K562 (cell line): ENCODE results near the gene MRPL16. TPM values are rescaled to one million over a fixed set of nuclear protein-coding genes. Genes with fewer than 3 reads are reported as not detected.
A peak's percentile ranks its signal among the peaks of the same experiment; 100 is the strongest.

Experiments used
- ATAC-seq: fragments of 200-7000 bp; cut with Tn5 transposase; 3 replicates; pipeline ENCODE4 v1.9.1; 2020; ENCODE audit warnings: moderate library complexity
- BruUV-seq: library from RNA; stranded (reverse); fragments of 400-500 nt; replicated peaks from 2 replicates; lab custom pipeline; 2021; lab: Mats Ljungman, UMichigan
- CTCF ChIA-PET: fragments of 300-600 bp; formaldehyde crosslinking; extraction: SDS; loops from one replicate; lab custom pipeline; 2021; ENCODE audit warnings: low intra/inter-chr PET ratio; lab: Yijun Ruan, JAX
- POLR2A ChIA-PET: fragments of 300-600, 350-650 bp; sonication (Branson Sonifier 250); formaldehyde crosslinking; extraction: SDS; loops from one replicate; lab custom pipeline; 2021; ENCODE audit warnings: antibody characterized with exemption, inconsistent platforms; lab: Yijun Ruan, JAX
- DNase-seq, 4 experiments: peaks; one replicate each; pipeline versions ENCODE4 v3.0.0 to v3.0.0-alpha.2; 2011 to 2018; ENCODE audit warnings: low spot score in 3 of 4, mixed read lengths in 3 of 4; ENCODE audit errors: extremely low read depth in 1 of 4
- FAIRE-seq: peaks from 2 replicates; lab custom pipeline; 2011; peaks lifted over from hg19 to GRCh38; lab: Jason Lieb, UNC
- H2AFZ ChIP-seq: 2 replicates; pipeline ENCODE4 v1.6.0; 2011; ENCODE audit warnings: low read depth, low read length, control low read depth, inconsistent platforms
- H3K27ac ChIP-seq: fragments of 200-600 bp; 3 replicates; pipeline ENCODE4 v1.8.0; 2011; ENCODE audit warnings: low read depth, mild to moderate bottlenecking, control low read depth, inconsistent platforms, low read length, moderate library complexity, mixed read lengths; ENCODE audit errors: extremely low read depth
- H3K27me3 ChIP-seq, 2 experiments: fragments of 300-600 bp in 1 of 2; 2 replicates in 1 of 2; 3 replicates in 1 of 2; pipeline versions ENCODE4 v1.6.0 to v1.8.0; 2011; ENCODE audit warnings: inconsistent platforms in 2 of 2, low read length in 2 of 2, mild to moderate bottlenecking in 1 of 2, mixed read lengths in 1 of 2, moderate library complexity in 1 of 2; ENCODE audit not compliant: control insufficient read depth in 2 of 2, insufficient read depth in 2 of 2
- H3K36me3 ChIP-seq: fragments of 300-600 bp; 3 replicates; pipeline ENCODE4 v1.8.0; 2011; ENCODE audit warnings: mild to moderate bottlenecking, low read length, inconsistent platforms; ENCODE audit not compliant: control insufficient read depth, insufficient read depth
- H3K4me1 ChIP-seq, 2 experiments: fragments of 200-600 bp in 1 of 2; replicated peaks in 1 of 2; 2 replicates in 1 of 2; 3 replicates in 1 of 2; pipeline versions ENCODE4 v1.5.1 to v1.8.0; 2011; ENCODE audit warnings: inconsistent platforms in 2 of 2, low read length in 2 of 2, mild to moderate bottlenecking in 1 of 2, mixed read lengths in 1 of 2, moderate library complexity in 1 of 2; ENCODE audit not compliant: control insufficient read depth in 2 of 2, insufficient read depth in 2 of 2
- H3K4me2 ChIP-seq: 2 replicates; pipeline ENCODE4 v1.6.1; 2011; ENCODE audit warnings: low read length, control low read depth, inconsistent platforms, mixed read lengths; ENCODE audit not compliant: insufficient read depth
- H3K4me3 ChIP-seq: fragments of 200-600 bp; sonication (generic), shearing (Covaris generic); 2 replicates; pipeline ENCODE4 v1.5.1; 2016; ENCODE audit warnings: control low read depth, inconsistent platforms
- H3K79me2 ChIP-seq: fragments of 200-600 bp; 3 replicates; pipeline ENCODE4 v1.8.0; 2011; ENCODE audit warnings: low read length, inconsistent platforms; ENCODE audit not compliant: control insufficient read depth, insufficient read depth
- H3K9ac ChIP-seq, 2 experiments: 2 replicates each; pipeline versions ENCODE4 v1.6.0 to v1.6.1; 2011; ENCODE audit warnings: low read depth in 2 of 2, low read length in 2 of 2, control low read depth in 1 of 2, inconsistent platforms in 1 of 2, mild to moderate bottlenecking in 1 of 2, mixed read lengths in 1 of 2; ENCODE audit not compliant: insufficient read depth in 1 of 2
- H3K9me1 ChIP-seq: one replicate; pipeline ENCODE4 v1.6.0; 2011; ENCODE audit warnings: inconsistent platforms, mild to moderate bottlenecking, low read length, moderate library complexity; ENCODE audit not compliant: control insufficient read depth, insufficient read depth
- H3K9me3 ChIP-seq: replicated peaks from 2 replicates; pipeline ENCODE4 v1.5.1; 2011; ENCODE audit warnings: low read depth, low read length, inconsistent platforms; ENCODE audit not compliant: control insufficient read depth, insufficient read depth
- H4K20me1 ChIP-seq: replicated peaks from 2 replicates; pipeline ENCODE4 v1.6.1; 2011; ENCODE audit warnings: low read length, inconsistent platforms, mixed read lengths; ENCODE audit not compliant: control insufficient read depth, insufficient read depth
- ASH1L ChIP-seq: fragments of 450-650 bp; IDR thresholded peaks from 2 replicates; pipeline ENCODE4 v1.6.1; 2018; ENCODE audit warnings: borderline replicate concordance, mild to moderate bottlenecking, low read depth; ENCODE audit not compliant: partially characterized antibody
- BRD9 ChIP-seq: fragments of 450-650 bp; IDR thresholded peaks from 2 replicates; pipeline ENCODE4 v1.6.1; 2018; ENCODE audit warnings: low read depth; ENCODE audit not compliant: partially characterized antibody
- DEAF1 ChIP-seq: fragments of 450-650 bp; formaldehyde crosslinking; IDR thresholded peaks from 2 replicates; pipeline ENCODE4 v1.4.0; 2020; ENCODE audit warnings: mild to moderate bottlenecking, moderate library complexity
- FOXJ3 ChIP-seq: sonication (generic); formaldehyde crosslinking; IDR thresholded peaks from 2 replicates; pipeline ENCODE4 v1.4.0; 2020; ENCODE audit warnings: mild to moderate bottlenecking, missing genetic modification reagents
- GATAD2B ChIP-seq: fragments of 450-650 bp; IDR thresholded peaks from 2 replicates; pipeline ENCODE4 v1.6.1; 2017; ENCODE audit warnings: mild to moderate bottlenecking, borderline replicate concordance
- KDM2B ChIP-seq: fragments of 250-450 bp; sonication (Bioruptor Pico); IDR thresholded peaks from 2 replicates; pipeline ENCODE4 v1.8.0; 2021; ENCODE audit warnings: mild to moderate bottlenecking, moderate library complexity
- MEF2D ChIP-seq: conservative IDR thresholded peaks from 2 replicates; pipeline ENCODE4 v1.6.1; 2016; ENCODE audit warnings: low read depth, missing genetic modification characterization, missing compliant biosample characterization
- NFIX ChIP-seq: fragments of 250-450 bp; sonication (Bioruptor Pico); IDR thresholded peaks from 2 replicates; pipeline ENCODE4 v1.4.0; 2020; ENCODE audit warnings: low read depth, mild to moderate bottlenecking, moderate library complexity
- NKRF ChIP-seq: fragments of 450-650 bp; IDR thresholded peaks from 2 replicates; pipeline ENCODE4 v1.6.1; 2016; ENCODE audit warnings: borderline replicate concordance
- PTRF ChIP-seq: fragments of 450-650 bp; IDR thresholded peaks from 2 replicates; pipeline ENCODE4 v1.6.1; 2016; ENCODE audit warnings: mild to moderate bottlenecking, missing genetic modification characterization, missing compliant biosample characterization
- SMC3 ChIP-seq: conservative IDR thresholded peaks from 2 replicates; pipeline ENCODE4 v1.6.1; 2011; ENCODE audit warnings: low read depth, low read length, improper control_type of control experiment; ENCODE audit not compliant: insufficient read depth
- SRSF9 ChIP-seq: fragments of 200-400 bp; formaldehyde crosslinking; IDR thresholded peaks from 2 replicates; pipeline ENCODE4 v1.6.1; 2017; ENCODE audit warnings: low read depth, low read length, borderline replicate concordance
- TCF7L2 ChIP-seq: fragments of 150-350 bp; IDR thresholded peaks from 2 replicates; pipeline ENCODE4 v1.6.1; 2016; ENCODE audit warnings: low read depth, mild to moderate bottlenecking, low read length, moderate library complexity
- ZFP36 ChIP-seq: fragments of 150-350 bp; IDR thresholded peaks from 2 replicates; pipeline ENCODE4 v1.6.1; 2018; ENCODE audit warnings: low read length, low read depth; ENCODE audit not compliant: partially characterized antibody
- ZNF239 ChIP-seq: fragments of 250-450 bp; sonication (Bioruptor Pico); IDR thresholded peaks from 2 replicates; pipeline ENCODE4 v1.4.0; 2020; ENCODE audit warnings: mild to moderate bottlenecking
- ZSCAN29 ChIP-seq: fragments of 450-650 bp; IDR thresholded peaks from 2 replicates; pipeline ENCODE4 v1.6.1; 2017
- WGBS: fragments of 100-300 bp; shearing (Covaris generic); methylation state at CpG from one replicate; pipeline ENCODE4 v1.1.6; 2016; ENCODE audit warnings: low coverage, mixed read lengths; ENCODE audit not compliant: insufficient coverage; ENCODE audit errors: missing lambda C conversion rate; 5-methylcytosine and 5-hydroxymethylcytosine counted together
- in situ Hi-C: fragments of 300-500 bp; cut with MboI; formaldehyde crosslinking; loops from 4 replicates; pipeline ENCODE4 v1.15.0; 2018; ENCODE audit warnings: inconsistent platforms, mixed read lengths
- intact Hi-C: fragments of 100-400 bp; cut with micrococcal nuclease; formaldehyde crosslinking; loops from 2 replicates; pipeline ENCODE4 v1.14.2; 2022
- polyA plus RNA-seq, 8 experiments: library from polyadenylated mRNA; depleted of rRNA in 4 of 8; stranded (reverse) in 5 of 8; unstranded in 3 of 8; fragments of >200 nt; fragmentation: Nextera tagmentation in 2 of 8; fragmentation: Illumina TruSeq in 1 of 8; extraction: Ambion mirVana in 2 of 8; extraction: Trizol in 1 of 8; gene quantifications; 2 replicates each; pipeline versions ENCODE4 v1.2.1 to v1.2.3, GENCODE V29; 2011 to 2014; ENCODE audit warnings: inconsistent platforms in 1 of 8, missing spikeins in 1 of 8
- total RNA-seq, 7 experiments: library from RNA; depleted of rRNA in 6 of 7; stranded (reverse); fragments of >200 nt in 6 of 7; fragmentation: Illumina TruSeq in 2 of 7; extraction: Trizol in 2 of 7; gene quantifications; 2 replicates each; pipeline versions ENCODE4 v1.2.1 to v1.2.3, GENCODE V29; 2011 to 2021; ENCODE audit warnings: low replicate concordance in 1 of 7

MRPL16 gene
- total and polyA plus RNA-seq, 9 of the 15 experiments (the other 6 are each of a cell fraction or from before 2014, with no cell fraction given), result 63.3 to 209 (median 157) TPM

GRCh38 chr11:59845399-59845798 is 34.8 kb upstream of the MRPL16 start, which contains the start of gene CBLIF:
CBLIF (minus strand) TSS chr11:59845499; CDS start chr11:59845453, 46 bp downstream.
- ATAC-seq (no peak; the same call in 2 of the 3 replicates), DNase-seq (no peak), FAIRE-seq (no peak)
- peaks cover 4 to 39% of the 10 kb centered on the region in 2 experiments; a peak in 3 of 5 replicates for H3K4me1 ChIP-seq
- H3K9ac ChIP-seq, result peak within 1 kb of the TSS in 1 of 2 experiments; percentile 20; a peak in 1 of 4 replicates
- no peaks in the 10 kb centered on the region for H3K79me2 ChIP-seq
- WGBS, result 35% methylated on average over 4 of the region's 4 CpGs
- POLR2A ChIA-PET, result interaction anchor here (1.0 kb wide), 1 partner anchor 12 kb away, joined by 3 read pairs; no protein-coding TSS in a partner anchor
- TF ChIP-seq NKRF, result no peak
- TF ChIP-seq ZFP36, result no peak
- no peak for TF ChIP-seq NFIX (CRISPR knock-in tag)
- TF ChIP-seq TCF7L2, result no peak
- TF ChIP-seq ZNF239 (CRISPR knock-in tag), result no peak
- no peak for TF ChIP-seq PTRF (tag)
- TF ChIP-seq FOXJ3 (CRISPR knock-in tag), result no peak
- TF ChIP-seq BRD9, result no peak
- TF ChIP-seq ZSCAN29, result no peak
- no peak for TF ChIP-seq SRSF9
- no peak for TF ChIP-seq DEAF1 (CRISPR knock-in tag)
- TF ChIP-seq MEF2D (tag), result no peak
- TF ChIP-seq KDM2B (CRISPR knock-in tag), result no peak
- TF ChIP-seq GATAD2B, result no peak
- TF ChIP-seq ASH1L, result no peak
- no peak for TF ChIP-seq SMC3
- no peaks in the 10 kb centered on the region for H3K9me3 ChIP-seq
- intact Hi-C loops, result no loop called here
- peak within 1 kb of the TSS; percentile 36; the same call in 1 of the 2 replicates for H3K4me2 ChIP-seq
- no peaks in the 10 kb centered on the region for H3K9me1 ChIP-seq
- H4K20me1 ChIP-seq, result no peaks in the 10 kb centered on the region
- no peaks in the 10 kb centered on the region for H3K27me3 ChIP-seq
- H3K27ac ChIP-seq, result 0 out of 3 replicates have a peak within 1 kb of the TSS, but pooled peaks have one; percentile 12
- BruUV-seq, result no TSS peak
- in situ Hi-C loops, result no loop called here
- H2AFZ ChIP-seq, result peak within 1 kb of the TSS; percentile 84
- no peak within 1 kb of the TSS for H3K4me3 ChIP-seq
- CTCF ChIA-PET, result no interaction called here
- no peaks in the 10 kb centered on the region for H3K36me3 ChIP-seq
